WTC11 (cell line): Measurements from ENCODE around the gene EBI3. TPM values are rescaled to one million over a fixed set of nuclear protein-coding genes. Genes with fewer than 3 reads are reported as not detected.

ENCODE experiments used
- E2F5 ChIP-seq: sonication (generic); formaldehyde crosslinking; IDR thresholded peaks from 2 replicates; pipeline ENCODE4 v1.8.1; 2022; ENCODE audit warnings: mild to moderate bottlenecking, moderate library complexity, missing genetic modification reagents
- ELF4 ChIP-seq: sonication (generic); formaldehyde crosslinking; IDR thresholded peaks from 2 replicates; pipeline ENCODE4 v1.8.1; 2022; ENCODE audit warnings: low read depth, mild to moderate bottlenecking, moderate library complexity, missing genetic modification reagents
- EMX1 ChIP-seq: fragments of 250-450 bp; sonication (Bioruptor Pico); IDR thresholded peaks from 2 replicates; pipeline ENCODE4 v1.8.0; 2021; ENCODE audit warnings: mild to moderate bottlenecking
- GABPB1 ChIP-seq: sonication (generic); formaldehyde crosslinking; IDR thresholded peaks from 2 replicates; pipeline ENCODE4 v1.8.1; 2023; ENCODE audit warnings: mild to moderate bottlenecking, missing genetic modification reagents
- HMGA2 ChIP-seq: fragments of 250-450 bp; sonication (Bioruptor Pico); IDR thresholded peaks from 2 replicates; pipeline ENCODE4 v1.4.0; 2021; ENCODE audit warnings: mild to moderate bottlenecking, moderate library complexity
- IRF2 ChIP-seq: sonication (generic); formaldehyde crosslinking; IDR thresholded peaks from 2 replicates; pipeline ENCODE4 v1.8.0; 2022; ENCODE audit warnings: low read depth, missing genetic modification reagents, borderline replicate concordance
- JUN ChIP-seq: sonication (generic); formaldehyde crosslinking; IDR thresholded peaks from 2 replicates; pipeline ENCODE4 v1.8.0; 2023; ENCODE audit warnings: mild to moderate bottlenecking, missing genetic modification reagents
- MYBL2 ChIP-seq: sonication (generic); formaldehyde crosslinking; IDR thresholded peaks from 2 replicates; pipeline ENCODE4 v1.8.1; 2023; ENCODE audit warnings: mild to moderate bottlenecking, moderate library complexity, missing genetic modification reagents
- NFATC4 ChIP-seq: fragments of 250-450 bp; sonication (Bioruptor Pico); IDR thresholded peaks from 2 replicates; pipeline ENCODE4 v1.9.0; 2021; ENCODE audit warnings: mild to moderate bottlenecking
- NR3C1 ChIP-seq: sonication (generic); formaldehyde crosslinking; conservative IDR thresholded peaks from 2 replicates; pipeline ENCODE4 v1.8.1; 2023; ENCODE audit warnings: low read depth, mild to moderate bottlenecking, missing genetic modification reagents
- OVOL2 ChIP-seq: fragments of 250-450 bp; sonication (Bioruptor Pico); IDR thresholded peaks from 2 replicates; pipeline ENCODE4 v1.9.0; 2021; ENCODE audit warnings: mild to moderate bottlenecking, borderline replicate concordance
- SOX15 ChIP-seq: fragments of 250-450 bp; sonication (Bioruptor Pico); IDR thresholded peaks from 2 replicates; pipeline ENCODE4 v1.9.0; 2021; ENCODE audit warnings: mild to moderate bottlenecking
- SP1 ChIP-seq: sonication (generic); formaldehyde crosslinking; conservative IDR thresholded peaks from 2 replicates; pipeline ENCODE4 v1.8.1; 2022; ENCODE audit warnings: missing genetic modification reagents
- ZNF121 ChIP-seq: sonication (generic); formaldehyde crosslinking; IDR thresholded peaks from 2 replicates; pipeline ENCODE4 v1.8.0; 2023; ENCODE audit warnings: missing genetic modification reagents
- ZNF232 ChIP-seq: sonication (generic); formaldehyde crosslinking; IDR thresholded peaks from 2 replicates; pipeline ENCODE4 v1.8.0; 2022; ENCODE audit warnings: mild to moderate bottlenecking, missing genetic modification reagents
- ZNF317 ChIP-seq: sonication (generic); formaldehyde crosslinking; IDR thresholded peaks from 2 replicates; pipeline ENCODE4 v1.8.1; 2023; ENCODE audit warnings: low read depth, mild to moderate bottlenecking, moderate library complexity, missing genetic modification reagents, borderline replicate concordance
- ZNF532 ChIP-seq: fragments of 250-450 bp; sonication (Bioruptor Pico); IDR thresholded peaks from 2 replicates; pipeline ENCODE4 v1.9.0; 2021; ENCODE audit warnings: mild to moderate bottlenecking, borderline replicate concordance
- ZNF671 ChIP-seq: fragments of 250-450 bp; sonication (Bioruptor Pico); IDR thresholded peaks from 2 replicates; pipeline ENCODE4 v1.8.0; 2021; ENCODE audit warnings: mild to moderate bottlenecking
- total RNA-seq: library from RNA; stranded (reverse); gene quantifications from 3 replicates; pipeline ENCODE4 v1.2.3, GENCODE V29; 2021
- TF ChIP-seq, protein P1 (sequence below): sonication (generic); formaldehyde crosslinking; IDR thresholded peaks from 2 replicates; pipeline ENCODE4 v1.8.1; 2023; ENCODE audit warnings: mild to moderate bottlenecking, missing genetic modification reagents, borderline replicate concordance
- TF ChIP-seq, protein P2 (sequence below): sonication (generic); formaldehyde crosslinking; IDR thresholded peaks from 2 replicates; pipeline ENCODE4 v1.8.1; 2022; ENCODE audit warnings: mild to moderate bottlenecking, missing genetic modification reagents, moderate library complexity, borderline replicate concordance
- TF ChIP-seq, protein P3 (sequence below): sonication (generic); formaldehyde crosslinking; IDR thresholded peaks from 2 replicates; pipeline ENCODE4 v1.8.0; 2023; ENCODE audit warnings: mild to moderate bottlenecking, missing genetic modification reagents
- TF ChIP-seq, protein P4 (sequence below): fragments of 250-450 bp; sonication (Bioruptor Pico); IDR thresholded peaks from 2 replicates; pipeline ENCODE4 v1.9.0; 2021; ENCODE audit warnings: mild to moderate bottlenecking
- TF ChIP-seq, protein P5 (sequence below): fragments of 250-450 bp; sonication (Bioruptor Pico); IDR thresholded peaks from 2 replicates; pipeline ENCODE4 v1.9.0; 2021; ENCODE audit warnings: mild to moderate bottlenecking

Gene EBI3
- total RNA-seq, 1 experiment from 2014 or later: 0.81 TPM

GRCh38 chr19:4182084-4182810, 47.1 kb upstream of the EBI3 start, which contains the start of the genes ANKRD24 and SIRT6 (continued):
- TF ChIP-seq, protein P1, sequence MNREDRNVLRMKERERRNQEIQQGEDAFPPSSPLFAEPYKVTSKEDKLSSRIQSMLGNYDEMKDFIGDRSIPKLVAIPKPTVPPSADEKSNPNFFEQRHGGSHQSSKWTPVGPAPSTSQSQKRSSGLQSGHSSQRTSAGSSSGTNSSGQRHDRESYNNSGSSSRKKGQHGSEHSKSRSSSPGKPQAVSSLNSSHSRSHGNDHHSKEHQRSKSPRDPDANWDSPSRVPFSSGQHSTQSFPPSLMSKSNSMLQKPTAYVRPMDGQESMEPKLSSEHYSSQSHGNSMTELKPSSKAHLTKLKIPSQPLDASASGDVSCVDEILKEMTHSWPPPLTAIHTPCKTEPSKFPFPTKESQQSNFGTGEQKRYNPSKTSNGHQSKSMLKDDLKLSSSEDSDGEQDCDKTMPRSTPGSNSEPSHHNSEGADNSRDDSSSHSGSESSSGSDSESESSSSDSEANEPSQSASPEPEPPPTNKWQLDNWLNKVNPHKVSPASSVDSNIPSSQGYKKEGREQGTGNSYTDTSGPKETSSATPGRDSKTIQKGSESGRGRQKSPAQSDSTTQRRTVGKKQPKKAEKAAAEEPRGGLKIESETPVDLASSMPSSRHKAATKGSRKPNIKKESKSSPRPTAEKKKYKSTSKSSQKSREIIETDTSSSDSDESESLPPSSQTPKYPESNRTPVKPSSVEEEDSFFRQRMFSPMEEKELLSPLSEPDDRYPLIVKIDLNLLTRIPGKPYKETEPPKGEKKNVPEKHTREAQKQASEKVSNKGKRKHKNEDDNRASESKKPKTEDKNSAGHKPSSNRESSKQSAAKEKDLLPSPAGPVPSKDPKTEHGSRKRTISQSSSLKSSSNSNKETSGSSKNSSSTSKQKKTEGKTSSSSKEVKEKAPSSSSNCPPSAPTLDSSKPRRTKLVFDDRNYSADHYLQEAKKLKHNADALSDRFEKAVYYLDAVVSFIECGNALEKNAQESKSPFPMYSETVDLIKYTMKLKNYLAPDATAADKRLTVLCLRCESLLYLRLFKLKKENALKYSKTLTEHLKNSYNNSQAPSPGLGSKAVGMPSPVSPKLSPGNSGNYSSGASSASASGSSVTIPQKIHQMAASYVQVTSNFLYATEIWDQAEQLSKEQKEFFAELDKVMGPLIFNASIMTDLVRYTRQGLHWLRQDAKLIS (CRISPR knock-in tag): no peak
- TF ChIP-seq ZNF671 (CRISPR knock-in tag) (no peak), EMX1 (CRISPR knock-in tag) (no peak), OVOL2 (CRISPR knock-in tag) (no peak), SP1 (CRISPR knock-in tag) (peak; percentile 93), ZNF532 (CRISPR knock-in tag) (no peak), HMGA2 (CRISPR knock-in tag) (no peak), SOX15 (CRISPR knock-in tag) (no peak), ZNF317 (CRISPR knock-in tag) (no peak), ZNF121 (CRISPR knock-in tag) (no peak), ELF4 (no peak), MYBL2 (peak; percentile 82; the same call in 1 of the 2 replicates), NFATC4 (CRISPR knock-in tag) (no peak), ZNF232 (no peak), JUN (no peak), NR3C1 (CRISPR knock-in tag) (no peak), GABPB1 (CRISPR knock-in tag) (peak; percentile 84), IRF2 (CRISPR knock-in tag) (no peak), E2F5 (CRISPR knock-in tag) (peak; percentile 19; the same call in 1 of the 2 replicates)
- TF ChIP-seq, protein P2, sequence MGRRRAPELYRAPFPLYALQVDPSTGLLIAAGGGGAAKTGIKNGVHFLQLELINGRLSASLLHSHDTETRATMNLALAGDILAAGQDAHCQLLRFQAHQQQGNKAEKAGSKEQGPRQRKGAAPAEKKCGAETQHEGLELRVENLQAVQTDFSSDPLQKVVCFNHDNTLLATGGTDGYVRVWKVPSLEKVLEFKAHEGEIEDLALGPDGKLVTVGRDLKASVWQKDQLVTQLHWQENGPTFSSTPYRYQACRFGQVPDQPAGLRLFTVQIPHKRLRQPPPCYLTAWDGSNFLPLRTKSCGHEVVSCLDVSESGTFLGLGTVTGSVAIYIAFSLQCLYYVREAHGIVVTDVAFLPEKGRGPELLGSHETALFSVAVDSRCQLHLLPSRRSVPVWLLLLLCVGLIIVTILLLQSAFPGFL (CRISPR knock-in tag): no peak
- TF ChIP-seq, protein P3, sequence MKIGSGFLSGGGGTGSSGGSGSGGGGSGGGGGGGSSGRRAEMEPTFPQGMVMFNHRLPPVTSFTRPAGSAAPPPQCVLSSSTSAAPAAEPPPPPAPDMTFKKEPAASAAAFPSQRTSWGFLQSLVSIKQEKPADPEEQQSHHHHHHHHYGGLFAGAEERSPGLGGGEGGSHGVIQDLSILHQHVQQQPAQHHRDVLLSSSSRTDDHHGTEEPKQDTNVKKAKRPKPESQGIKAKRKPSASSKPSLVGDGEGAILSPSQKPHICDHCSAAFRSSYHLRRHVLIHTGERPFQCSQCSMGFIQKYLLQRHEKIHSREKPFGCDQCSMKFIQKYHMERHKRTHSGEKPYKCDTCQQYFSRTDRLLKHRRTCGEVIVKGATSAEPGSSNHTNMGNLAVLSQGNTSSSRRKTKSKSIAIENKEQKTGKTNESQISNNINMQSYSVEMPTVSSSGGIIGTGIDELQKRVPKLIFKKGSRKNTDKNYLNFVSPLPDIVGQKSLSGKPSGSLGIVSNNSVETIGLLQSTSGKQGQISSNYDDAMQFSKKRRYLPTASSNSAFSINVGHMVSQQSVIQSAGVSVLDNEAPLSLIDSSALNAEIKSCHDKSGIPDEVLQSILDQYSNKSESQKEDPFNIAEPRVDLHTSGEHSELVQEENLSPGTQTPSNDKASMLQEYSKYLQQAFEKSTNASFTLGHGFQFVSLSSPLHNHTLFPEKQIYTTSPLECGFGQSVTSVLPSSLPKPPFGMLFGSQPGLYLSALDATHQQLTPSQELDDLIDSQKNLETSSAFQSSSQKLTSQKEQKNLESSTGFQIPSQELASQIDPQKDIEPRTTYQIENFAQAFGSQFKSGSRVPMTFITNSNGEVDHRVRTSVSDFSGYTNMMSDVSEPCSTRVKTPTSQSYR: no peak
- TF ChIP-seq, protein P4, sequence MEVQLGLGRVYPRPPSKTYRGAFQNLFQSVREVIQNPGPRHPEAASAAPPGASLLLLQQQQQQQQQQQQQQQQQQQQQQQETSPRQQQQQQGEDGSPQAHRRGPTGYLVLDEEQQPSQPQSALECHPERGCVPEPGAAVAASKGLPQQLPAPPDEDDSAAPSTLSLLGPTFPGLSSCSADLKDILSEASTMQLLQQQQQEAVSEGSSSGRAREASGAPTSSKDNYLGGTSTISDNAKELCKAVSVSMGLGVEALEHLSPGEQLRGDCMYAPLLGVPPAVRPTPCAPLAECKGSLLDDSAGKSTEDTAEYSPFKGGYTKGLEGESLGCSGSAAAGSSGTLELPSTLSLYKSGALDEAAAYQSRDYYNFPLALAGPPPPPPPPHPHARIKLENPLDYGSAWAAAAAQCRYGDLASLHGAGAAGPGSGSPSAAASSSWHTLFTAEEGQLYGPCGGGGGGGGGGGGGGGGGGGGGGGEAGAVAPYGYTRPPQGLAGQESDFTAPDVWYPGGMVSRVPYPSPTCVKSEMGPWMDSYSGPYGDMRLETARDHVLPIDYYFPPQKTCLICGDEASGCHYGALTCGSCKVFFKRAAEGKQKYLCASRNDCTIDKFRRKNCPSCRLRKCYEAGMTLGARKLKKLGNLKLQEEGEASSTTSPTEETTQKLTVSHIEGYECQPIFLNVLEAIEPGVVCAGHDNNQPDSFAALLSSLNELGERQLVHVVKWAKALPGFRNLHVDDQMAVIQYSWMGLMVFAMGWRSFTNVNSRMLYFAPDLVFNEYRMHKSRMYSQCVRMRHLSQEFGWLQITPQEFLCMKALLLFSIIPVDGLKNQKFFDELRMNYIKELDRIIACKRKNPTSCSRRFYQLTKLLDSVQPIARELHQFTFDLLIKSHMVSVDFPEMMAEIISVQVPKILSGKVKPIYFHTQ (CRISPR knock-in tag): no peak
- TF ChIP-seq, protein P5, sequence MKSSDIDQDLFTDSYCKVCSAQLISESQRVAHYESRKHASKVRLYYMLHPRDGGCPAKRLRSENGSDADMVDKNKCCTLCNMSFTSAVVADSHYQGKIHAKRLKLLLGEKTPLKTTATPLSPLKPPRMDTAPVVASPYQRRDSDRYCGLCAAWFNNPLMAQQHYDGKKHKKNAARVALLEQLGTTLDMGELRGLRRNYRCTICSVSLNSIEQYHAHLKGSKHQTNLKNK (CRISPR knock-in tag): no peak
